Stimulated activated memory B cell treated with anti-CD40 and anti-IgM and Interleukin-4, amounts not matched to agents 10 μg/mL and 1 μg/mL and 100 μg/mL, for 72 hours (primary cell): ENCODE results near the gene ZYX.
"Not testable (repeated sequence)": the region's sequence is repeated elsewhere in the genome, so short reads cannot be mapped to it uniquely, and the experiment has no call there.

Experiments
- ATAC-seq: fragments of 150-1000 bp; cut with Tn5 transposase; 2 replicates; pipeline ENCODE4 v1.10.0; 2021
- H3K27ac Mint-ChIP-seq: one replicate; pipeline ENCODE4 v1.8.0; 2022; ENCODE audit warnings: mild to moderate bottlenecking, mixed read lengths
- H3K27me3 Mint-ChIP-seq: one replicate; pipeline ENCODE4 v1.8.0; 2022; ENCODE audit warnings: mixed read lengths
- H3K36me3 Mint-ChIP-seq: one replicate; pipeline ENCODE4 v1.8.0; 2022; ENCODE audit warnings: mixed read lengths
- H3K4me1 Mint-ChIP-seq: one replicate; pipeline ENCODE4 v1.8.0; 2022; ENCODE audit warnings: mixed read lengths
- H3K4me3 Mint-ChIP-seq: one replicate; pipeline ENCODE4 v1.8.0; 2022; ENCODE audit warnings: mild to moderate bottlenecking, moderate library complexity, mixed read lengths
- H3K9me3 Mint-ChIP-seq: one replicate; pipeline ENCODE4 v1.8.0; 2022; ENCODE audit warnings: mixed read lengths

Gene ZYX

DNA sequence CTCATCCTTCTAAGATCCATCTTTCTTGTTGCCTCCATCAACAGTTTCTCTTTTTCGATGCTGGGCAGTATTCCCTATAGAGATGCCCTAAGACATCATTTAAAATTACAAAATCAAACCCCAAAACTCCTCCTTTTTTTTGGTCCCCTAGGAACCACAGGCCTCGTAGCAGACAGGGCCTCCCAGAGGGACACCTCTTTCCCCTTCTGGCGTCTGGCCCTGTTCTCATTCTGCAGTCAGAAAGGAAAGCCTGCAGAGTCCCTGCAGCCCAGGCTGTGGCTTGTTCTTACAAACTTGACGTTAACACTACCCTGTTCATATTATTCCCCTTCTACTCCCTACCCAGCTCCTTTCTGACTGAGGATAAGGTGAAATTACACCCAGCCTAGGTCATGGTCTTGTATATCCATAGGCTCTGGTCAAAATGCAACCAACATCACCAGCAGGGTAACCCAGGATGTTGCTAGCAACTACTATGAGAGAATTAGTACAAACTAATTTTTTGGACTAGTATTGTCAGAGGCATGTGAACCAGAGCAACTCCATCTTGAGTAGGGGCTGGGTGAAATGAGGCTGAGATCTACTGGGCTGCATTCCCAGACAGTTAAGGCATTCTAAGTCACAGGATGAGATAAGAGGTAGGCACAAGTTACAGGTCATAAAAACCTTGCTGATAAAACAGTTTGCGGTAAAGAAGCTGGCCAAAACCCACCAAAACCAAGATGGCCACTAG is 31.0 kb downstream of the ZYX start:
- no peaks in the 10 kb centered on the region for H3K9me3 Mint-ChIP-seq
- H3K4me3 Mint-ChIP-seq: no peak overlapping the region
- no peak for ATAC-seq
- H3K36me3 Mint-ChIP-seq: no peaks in the 10 kb centered on the region
- peaks cover 60% of the 10 kb centered on the region for H3K27me3 Mint-ChIP-seq
- peaks cover 33% of the 10 kb centered on the region for H3K4me1 Mint-ChIP-seq
- H3K27ac Mint-ChIP-seq: no peak overlapping the region

- H3K4me3 Mint-ChIP-seq: no peak overlapping the region
- H3K27ac Mint-ChIP-seq: no peak overlapping the region
- peaks cover 68% of the 10 kb centered on the region for H3K27me3 Mint-ChIP-seq
- no peaks in the 10 kb centered on the region for H3K36me3 Mint-ChIP-seq
- H3K9me3 Mint-ChIP-seq: no peaks in the 10 kb centered on the region
- peaks cover 24% of the 10 kb centered on the region for H3K4me1 Mint-ChIP-seq
- ATAC-seq: no peak
Measured at GRCh38 chr7:143413123-143413522, 32.0 kb downstream of the ZYX start.

- H3K4me3 Mint-ChIP-seq, H3K4me1 Mint-ChIP-seq, H3K9me3 Mint-ChIP-seq, H3K36me3 Mint-ChIP-seq, H3K27ac Mint-ChIP-seq, ATAC-seq: not testable (repeated sequence)
- peaks cover 75% of the 10 kb centered on the region for H3K27me3 Mint-ChIP-seq
Measured at GRCh38 chr7:143415209-143415608, 34.1 kb downstream of the ZYX start.

GRCh38 chr7:143415742-143416397 is 34.7 kb downstream of the ZYX start:
- H3K36me3 Mint-ChIP-seq: no peaks in the 10 kb centered on the region
- ATAC-seq: no peak
- H3K4me1 Mint-ChIP-seq: peaks cover 1% of the 10 kb centered on the region
- peaks cover 69% of the 10 kb centered on the region for H3K27me3 Mint-ChIP-seq
- no peak overlapping the region for H3K4me3 Mint-ChIP-seq
- no peaks in the 10 kb centered on the region for H3K9me3 Mint-ChIP-seq
- H3K27ac Mint-ChIP-seq: no peak overlapping the region

GRCh38 chr7:143416565-143417149 is 35.5 kb downstream of the ZYX start:
- Mint-ChIP-seq H3K4me3 (no peak overlapping the region), H3K36me3 (no peaks in the 10 kb centered on the region), H3K9me3 (no peaks in the 10 kb centered on the region), H3K4me1 (no peaks in the 10 kb centered on the region), H3K27ac (no peak overlapping the region), H3K27me3 (peaks cover 66% of the 10 kb centered on the region)
- ATAC-seq: no peak

DNA sequence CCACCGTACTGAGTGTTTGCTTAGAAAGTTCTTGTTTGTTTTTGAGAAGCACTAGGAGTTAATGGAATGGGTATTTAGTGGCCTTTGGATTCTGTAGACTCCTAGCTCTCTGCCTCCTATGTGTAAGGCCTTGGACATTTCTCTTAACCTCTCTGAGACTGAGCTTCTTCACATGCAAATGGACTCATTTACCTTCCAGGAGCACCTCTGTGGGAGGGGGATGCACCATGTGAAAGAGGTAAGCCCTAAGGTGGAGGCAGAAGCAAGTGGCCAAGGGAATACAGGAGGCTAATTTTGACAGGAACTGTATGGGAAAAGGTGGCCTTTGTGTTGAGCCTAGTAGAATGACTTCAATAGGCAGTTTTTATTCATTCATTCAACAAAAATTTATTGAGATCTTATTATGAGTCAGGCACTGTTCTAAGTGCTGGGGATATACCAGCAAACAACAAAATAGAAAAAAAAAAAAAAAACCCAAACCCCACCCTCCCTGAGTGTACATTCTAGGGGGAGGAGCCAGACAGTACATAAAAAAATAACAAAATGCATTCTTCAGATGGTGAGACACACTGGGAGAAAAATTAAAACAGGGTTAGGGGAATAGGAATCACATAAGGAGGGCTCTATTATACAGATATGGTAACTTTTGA is 36.7 kb downstream of the ZYX start:
- Mint-ChIP-seq H3K4me3 (no peak overlapping the region), H3K9me3 (no peaks in the 10 kb centered on the region), H3K27me3 (peaks cover 54% of the 10 kb centered on the region), H3K4me1 (no peaks in the 10 kb centered on the region), H3K36me3 (no peaks in the 10 kb centered on the region), H3K27ac (no peak overlapping the region)
- ATAC-seq: no peak

GRCh38 chr7:143418681-143419458 is 37.7 kb downstream of the ZYX start:
- Mint-ChIP-seq H3K4me3 (no peak overlapping the region), H3K27me3 (peaks cover 49% of the 10 kb centered on the region), H3K9me3 (no peaks in the 10 kb centered on the region), H3K4me1 (no peaks in the 10 kb centered on the region), H3K36me3 (no peaks in the 10 kb centered on the region), H3K27ac (no peak overlapping the region)
- ATAC-seq: no peak

GRCh38 chr7:143419880-143420279 is 38.7 kb downstream of the ZYX start:
- Mint-ChIP-seq H3K4me1 (no peaks in the 10 kb centered on the region), H3K27ac (no peak overlapping the region), H3K4me3 (no peak overlapping the region), H3K27me3 (peaks cover 43% of the 10 kb centered on the region), H3K9me3 (no peaks in the 10 kb centered on the region), H3K36me3 (no peaks in the 10 kb centered on the region)
- no peak for ATAC-seq

DNA sequence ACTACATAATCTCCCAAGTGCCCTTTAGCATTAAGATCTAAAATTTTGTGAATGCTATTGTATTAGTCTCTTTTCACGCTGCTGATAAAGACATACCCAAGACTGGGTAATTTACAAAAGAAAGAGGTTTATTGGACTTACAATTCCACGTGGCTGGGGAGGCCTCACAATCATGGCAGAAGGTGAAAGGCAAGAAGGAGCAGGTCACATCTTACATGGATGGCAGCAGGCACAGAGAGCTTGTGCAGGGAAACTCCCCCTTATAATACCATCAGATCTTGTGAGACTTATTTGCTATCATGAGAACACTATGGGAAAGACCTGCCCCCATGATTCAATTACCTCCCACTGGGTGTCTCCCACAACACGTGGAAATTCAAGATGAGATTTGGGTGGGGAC is 39.5 kb downstream of the ZYX start:
- not testable (repeated sequence) for H3K4me3 Mint-ChIP-seq, ATAC-seq, H3K36me3 Mint-ChIP-seq, H3K9me3 Mint-ChIP-seq, H3K4me1 Mint-ChIP-seq, H3K27ac Mint-ChIP-seq
- H3K27me3 Mint-ChIP-seq: peaks cover 36% of the 10 kb centered on the region

DNA sequence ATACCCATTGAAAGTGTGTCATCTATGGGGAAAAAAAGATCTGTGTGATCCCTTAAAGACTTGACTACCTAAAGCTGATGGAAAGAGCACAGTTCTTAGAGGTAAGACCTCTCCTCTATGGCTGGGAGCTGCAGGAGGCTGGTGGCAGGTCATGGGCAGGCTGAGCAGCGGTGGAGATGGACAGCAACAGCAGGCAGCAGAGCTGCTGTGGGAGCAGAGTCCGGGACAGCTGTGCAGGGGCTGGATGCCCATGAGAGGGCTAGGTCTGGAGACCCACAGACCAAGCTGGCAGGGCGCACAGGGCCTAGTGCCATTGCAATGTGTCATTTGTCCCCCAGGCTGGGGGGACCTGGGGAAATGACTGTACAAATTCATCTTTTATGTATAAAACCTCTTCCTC is 40.9 kb downstream of the ZYX start:
- peaks cover 29% of the 10 kb centered on the region for H3K27me3 Mint-ChIP-seq
- H3K9me3 Mint-ChIP-seq: no peaks in the 10 kb centered on the region
- no peaks in the 10 kb centered on the region for H3K36me3 Mint-ChIP-seq
- H3K27ac Mint-ChIP-seq: no peak overlapping the region
- no peak for ATAC-seq
- no peak overlapping the region for H3K4me3 Mint-ChIP-seq
- H3K4me1 Mint-ChIP-seq: peaks cover 8% of the 10 kb centered on the region

- H3K27me3 Mint-ChIP-seq, H3K27ac Mint-ChIP-seq, H3K4me1 Mint-ChIP-seq, H3K36me3 Mint-ChIP-seq, ATAC-seq, H3K4me3 Mint-ChIP-seq, H3K9me3 Mint-ChIP-seq: not testable (repeated sequence)
Measured at GRCh38 chr7:143424476-143424875, 43.3 kb downstream of the ZYX start.

- Mint-ChIP-seq H3K9me3 (no peaks in the 10 kb centered on the region), H3K36me3 (no peaks in the 10 kb centered on the region), H3K27me3 (peaks cover 10% of the 10 kb centered on the region), H3K27ac (peak overlapping the region; percentile 19), H3K4me3 (no peak overlapping the region), H3K4me1 (peaks cover 9% of the 10 kb centered on the region)
- no peak for ATAC-seq
Measured at GRCh38 chr7:143426479-143427142, 45.5 kb downstream of the ZYX start.

- peaks cover 25% of the 10 kb centered on the region for H3K27me3 Mint-ChIP-seq
- H3K4me1 Mint-ChIP-seq: peaks cover 9% of the 10 kb centered on the region
- H3K27ac Mint-ChIP-seq: no peak overlapping the region
- H3K4me3 Mint-ChIP-seq: no peak overlapping the region
- no peaks in the 10 kb centered on the region for H3K36me3 Mint-ChIP-seq
- ATAC-seq: no peak
- no peaks in the 10 kb centered on the region for H3K9me3 Mint-ChIP-seq
Measured at GRCh38 chr7:143429770-143430698, 48.9 kb downstream of the ZYX start.

GRCh38 chr7:143431109-143431508 is 50.0 kb downstream of the ZYX start:
- peaks cover 9% of the 10 kb centered on the region for H3K4me1 Mint-ChIP-seq
- H3K36me3 Mint-ChIP-seq: no peaks in the 10 kb centered on the region
- ATAC-seq: no peak
- H3K9me3 Mint-ChIP-seq: no peaks in the 10 kb centered on the region
- no peak overlapping the region for H3K4me3 Mint-ChIP-seq
- peaks cover 36% of the 10 kb centered on the region for H3K27me3 Mint-ChIP-seq
- no peak overlapping the region for H3K27ac Mint-ChIP-seq
